GM04503 (cell line): ENCODE measurements around the gene TTC27.
"Not testable (repeated sequence)": the region's sequence is repeated elsewhere in the genome, so short reads cannot be mapped to it uniquely, and the experiment has no call there.

Source experiments
- DNase-seq: peaks from one replicate; pipeline ENCODE4 v3.0.0-alpha.2; 2012; ENCODE audit warnings: low read depth

Gene TTC27

DNA sequence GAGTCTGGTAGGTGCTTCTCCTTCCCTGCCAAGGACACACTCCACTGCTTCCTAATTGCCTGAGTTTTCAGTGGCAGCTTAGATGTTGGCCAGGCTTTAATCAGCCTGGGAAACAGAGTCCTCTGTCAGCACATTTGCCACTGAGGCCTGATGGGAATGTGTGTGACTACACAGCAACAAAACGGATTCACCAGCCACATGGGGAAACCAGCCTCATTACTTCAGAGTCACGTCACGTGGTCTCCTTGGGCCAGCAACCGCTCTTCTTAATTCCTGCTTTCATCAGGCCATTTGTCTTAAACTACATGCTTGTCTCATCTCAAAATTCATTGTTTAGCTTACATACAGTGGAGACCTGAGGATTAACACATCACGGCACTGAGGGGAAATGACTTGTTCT is 225.0 kb downstream of the TTC27 start:
- DNase-seq, result peak; percentile 59

GRCh38 chr2:32856891-32857290 is 229.0 kb downstream of the TTC27 start:
- no peak for DNase-seq

DNA sequence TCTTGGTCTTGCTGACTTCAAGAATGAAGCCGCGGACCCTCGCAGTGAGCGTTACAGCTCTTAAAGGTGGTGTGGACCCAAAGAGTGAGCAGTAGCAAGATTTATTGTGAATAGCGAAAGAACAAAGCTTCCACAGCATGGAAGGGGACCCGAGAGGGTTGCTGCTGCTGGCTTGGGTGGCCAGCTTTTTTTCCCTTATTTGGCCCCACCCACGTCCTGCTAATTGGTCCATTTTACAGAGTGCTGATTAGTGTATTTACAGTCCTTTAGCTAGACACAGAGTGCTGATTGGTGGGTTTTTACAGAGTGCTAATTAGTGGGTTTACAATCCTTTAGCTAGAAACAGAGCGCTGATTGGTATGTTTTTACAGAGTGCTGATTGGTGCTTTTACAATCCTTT is 230.9 kb downstream of the TTC27 start:
- no peak for DNase-seq

GRCh38 chr2:32860385-32860784 is 232.5 kb downstream of the TTC27 start:
- no peak for DNase-seq

DNA sequence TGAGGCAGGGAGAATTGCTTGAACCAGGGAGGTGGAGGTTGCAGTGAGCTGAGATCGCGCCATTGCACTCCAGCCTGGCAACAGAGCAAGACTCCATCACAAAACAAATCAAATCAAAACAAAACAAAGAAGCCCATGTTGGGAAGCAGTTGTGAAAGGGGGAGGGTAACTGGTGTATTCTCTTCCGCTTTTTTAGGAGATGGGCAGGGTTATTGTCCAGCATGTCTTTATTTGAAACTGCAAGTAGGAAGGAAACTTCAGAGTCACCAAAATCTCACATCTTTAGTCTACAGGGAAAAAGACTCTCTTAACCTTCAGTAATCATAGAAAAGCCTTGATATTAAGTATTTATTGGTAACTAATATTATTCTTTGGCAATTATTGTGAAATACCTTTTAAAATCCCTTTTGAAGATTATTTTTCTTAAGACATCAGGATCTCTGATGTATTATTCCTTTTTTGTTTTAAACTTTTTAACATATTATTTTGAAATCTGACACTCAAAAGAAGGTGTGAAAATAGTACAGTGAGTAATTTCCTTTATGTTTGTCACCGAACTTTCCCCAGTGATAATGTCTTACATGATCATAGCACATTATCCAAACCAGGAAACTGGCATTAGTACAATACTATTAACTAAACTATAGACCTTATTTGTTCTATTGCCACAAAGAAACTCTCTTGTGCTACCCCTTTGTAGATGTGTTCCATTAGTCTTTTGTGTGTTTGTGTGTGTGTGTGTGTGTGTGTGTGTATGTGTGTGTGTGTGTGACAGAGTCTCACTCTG is 234.6 kb downstream of the TTC27 start:
- no peak for DNase-seq

DNA sequence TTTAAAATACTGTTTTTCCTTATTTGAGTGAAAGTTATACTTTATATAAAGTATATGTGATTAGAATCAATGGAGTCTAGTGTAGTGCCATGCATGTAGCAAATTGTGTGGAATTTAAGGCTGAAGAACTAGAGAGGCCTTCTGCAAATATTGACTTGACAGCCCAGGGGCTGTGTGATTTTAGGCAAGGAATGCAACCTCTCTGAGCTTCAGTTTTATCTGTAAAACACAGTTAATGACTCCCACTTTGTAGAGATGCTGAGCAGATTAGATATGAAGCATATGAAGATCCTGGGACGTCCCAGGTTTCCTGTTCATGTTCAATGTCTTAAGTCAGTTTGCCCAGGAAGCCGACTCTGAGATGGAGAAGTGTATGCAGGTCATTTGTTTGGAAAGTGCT is 235.5 kb downstream of the TTC27 start:
- no peak for DNase-seq

- DNase-seq, result no peak
Measured at GRCh38 chr2:32863803-32864202, 236.0 kb downstream of the TTC27 start.

- DNase-seq, result peak; percentile 77
Measured at GRCh38 chr2:32864334-32865111, 236.7 kb downstream of the TTC27 start.

DNA sequence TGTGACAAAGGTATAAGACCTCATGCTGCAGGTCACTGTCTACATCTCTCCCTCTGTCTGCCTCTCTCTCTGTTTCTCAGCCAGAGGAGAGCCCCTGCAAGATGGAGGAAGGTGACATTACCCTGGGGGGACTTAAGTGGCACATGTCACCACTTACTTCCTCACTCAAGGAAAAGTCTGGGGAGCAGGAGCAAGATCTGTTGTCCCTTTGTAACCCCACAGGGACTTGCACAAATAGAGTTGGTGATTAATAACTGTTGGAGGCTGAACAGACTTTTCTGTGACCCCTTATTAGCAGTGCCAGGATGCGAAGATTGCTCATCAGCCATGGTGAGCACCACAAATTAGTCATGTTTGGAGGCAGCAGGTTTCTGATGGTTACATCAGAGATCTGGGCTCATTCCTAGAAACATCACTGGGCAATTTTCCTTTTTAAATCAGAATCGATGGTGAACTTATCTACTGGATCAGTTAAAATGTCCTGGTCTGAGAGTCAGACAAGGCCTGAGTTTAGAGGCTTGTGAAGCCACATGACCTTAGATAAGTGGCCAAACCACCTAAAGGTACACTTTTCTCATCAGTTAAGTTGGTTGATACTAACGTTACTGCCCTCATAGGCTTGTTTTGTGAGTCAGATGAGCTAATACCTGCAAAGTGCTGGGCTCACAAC is 237.7 kb downstream of the TTC27 start:
- DNase-seq, result peak; percentile 86

GRCh38 chr2:32866462-32866861 is 238.6 kb downstream of the TTC27 start:
- DNase-seq, result not testable (repeated sequence)
